ENCODE measurements around the gene POLN. TPM values are rescaled to one million over a fixed set of nuclear protein-coding genes. Genes with fewer than 3 reads are reported as not detected.
"Not testable (repeated sequence)": the region's sequence is repeated elsewhere in the genome, so short reads cannot be mapped to it uniquely, and the experiment has no call there.

The POLN gene
- total RNA-seq, 4 donors from 2014 or later: 0.91 to 8.0 (median 1.2) TPM

GRCh38 chr4:2036327-2036726 is 205.6 kb downstream of the POLN start:
- Histone ChIP-seq H3K4me1 (peaks cover 10% of the 10 kb centered on the region), H3K36me3 (no peaks in the 10 kb centered on the region), H3K4me3 (no peak overlapping the region), H3K27me3 (peaks cover 50% of the 10 kb centered on the region), H3K27ac (no peak overlapping the region), H3K9me3 (no peaks in the 10 kb centered on the region)
- WGBS: 85% methylated on average over 10 of the region's 10 CpGs
- no peak for DNase-seq (ENCODE audit: low spot score in 2 of 2)
- TF ChIP-seq POLR2AphosphoS5 (IDR thresholded peaks at IDR 0.05) (no peak), POLR2A (IDR thresholded peaks at IDR 0.05) (no peak), EP300 (IDR thresholded peaks at IDR 0.05) (no peak)

GRCh38 chr4:2031161-2031560 is 210.8 kb downstream of the POLN start:
- H3K9me3 ChIP-seq: not testable (repeated sequence)
- peaks cover 30% of the 10 kb centered on the region for H3K27me3 ChIP-seq

GRCh38 chr4:2027120-2027519 is 214.8 kb downstream of the POLN start:
- H3K4me1 ChIP-seq; H3K9me3 ChIP-seq; H3K27ac ChIP-seq; DNase-seq (ENCODE audit: low spot score in 2 of 2); H3K4me3 ChIP-seq; H3K36me3 ChIP-seq: not testable (repeated sequence)
- peaks cover 21% of the 10 kb centered on the region for H3K27me3 ChIP-seq
- 90% methylated on average over 4 of the region's 4 CpGs for WGBS

More at GRCh38 chr4:2031161-2031560, 210.8 kb downstream of the POLN start:
- not testable (repeated sequence) for H3K36me3 ChIP-seq; H3K4me3 ChIP-seq; H3K27ac ChIP-seq; DNase-seq (ENCODE audit: low spot score in 2 of 2); H3K4me1 ChIP-seq

GRCh38 chr4:2025817-2026216 is 216.1 kb downstream of the POLN start:
- peaks cover 32% of the 10 kb centered on the region for H3K27me3 ChIP-seq
- H3K4me3 ChIP-seq: no peak overlapping the region
- DNase-seq (ENCODE audit: low spot score in 2 of 2): no peak
- H3K4me1 ChIP-seq: no peaks in the 10 kb centered on the region
- TF ChIP-seq POLR2A (IDR thresholded peaks at IDR 0.05) (no peak), EP300 (IDR thresholded peaks at IDR 0.05) (no peak), CTCF (IDR thresholded peaks at IDR 0.05) (no peak)
- H3K36me3 ChIP-seq: no peaks in the 10 kb centered on the region
- H3K9me3 ChIP-seq: no peaks in the 10 kb centered on the region
- H3K27ac ChIP-seq: no peak overlapping the region

- DNase-seq (ENCODE audit: low spot score in 2 of 2): no peak
- Histone ChIP-seq H3K27me3 (peaks cover 26% of the 10 kb centered on the region), H3K4me3 (no peak overlapping the region), H3K4me1 (no peaks in the 10 kb centered on the region), H3K36me3 (no peaks in the 10 kb centered on the region), H3K9me3 (no peaks in the 10 kb centered on the region), H3K27ac (no peak overlapping the region)
- TF ChIP-seq EP300 (IDR thresholded peaks at IDR 0.05) (no peak), POLR2A (IDR thresholded peaks at IDR 0.05) (no peak), POLR2AphosphoS5 (IDR thresholded peaks at IDR 0.05) (no peak), CTCF (IDR thresholded peaks at IDR 0.05) (no peak)
Observed at GRCh38 chr4:2024683-2025082, 217.2 kb downstream of the POLN start.

Other genes with a start within 250 kb of the POLN start
- 10 to 100 TPM; 23.2 to 41.5 (median 35.5) TPM for gene NELFA, start 233.1 kb downstream of the POLN start, total RNA-seq
- gene NAT8L, start 182.8 kb downstream of the POLN start, total RNA-seq: 1 to 10 TPM; 1.0 to 2.8 (median 1.6) TPM
- gene HAUS3, start within 50 bp of the POLN start, total RNA-seq: 10 to 100 TPM in 3 of 4 donors, 1 to 10 TPM in 1; 7.6 to 17.9 (median 11.8) TPM
- 10 to 100 TPM; 52.8 to 76.8 (median 63.3) TPM for gene MXD4, start 20.0 kb upstream of the POLN start, total RNA-seq
- 10 to 100 TPM in 2 of 4 donors, 1 to 10 TPM in 2; 7.6 to 21.3 (median 9.9) TPM for gene ZFYVE28, start 176.5 kb upstream of the POLN start, total RNA-seq
- gene CFAP99, start 176.8 kb upstream of the POLN start, total RNA-seq: not detected
- gene RNF4, start 227.0 kb upstream of the POLN start, total RNA-seq: 10 to 100 TPM; 31.2 to 57.2 (median 44.0) TPM